Non-pigmented ciliary epithelial cell (primary cell): ENCODE data around the gene INPP5B.

Experiments used
- DNase-seq: peaks from one replicate; pipeline ENCODE4 v3.0.0-alpha.2; 2010; ENCODE audit warnings: low read depth

INPP5B gene

GRCh38 chr1:37872692-37873091 is 74.2 kb downstream of the INPP5B start:
- DNase-seq: no peak

- DNase-seq: no peak
Observed at GRCh38 chr1:37868466-37868865, 78.4 kb downstream of the INPP5B start.

- no peak for DNase-seq
Observed at GRCh38 chr1:37867784-37868183, 79.1 kb downstream of the INPP5B start.

- no peak for DNase-seq
Observed at GRCh38 chr1:37866491-37866890, 80.4 kb downstream of the INPP5B start.

- no peak for DNase-seq
Observed at GRCh38 chr1:37865348-37866120, 81.3 kb downstream of the INPP5B start.

GRCh38 chr1:37862330-37862729 is 84.5 kb downstream of the INPP5B start:
- DNase-seq: no peak

- no peak for DNase-seq
Observed at GRCh38 chr1:37861151-37861550, 85.7 kb downstream of the INPP5B start.

GRCh38 chr1:37860346-37860666 is 86.5 kb downstream of the INPP5B start:
- DNase-seq: no peak

GRCh38 chr1:37859507-37860345 is 87.1 kb downstream of the INPP5B start, which contains the start of gene MTF1:
MTF1 (minus strand) TSS chr1:37859592; CDS start chr1:37857658, 1,934 bp downstream.
- peak; percentile 84 for DNase-seq

- no peak for DNase-seq
Observed at GRCh38 chr1:37858931-37859506, 87.8 kb downstream of the INPP5B start.

GRCh38 chr1:37854406-37854805 is 92.4 kb downstream of the INPP5B start:
- no peak for DNase-seq

- DNase-seq: no peak
Observed at GRCh38 chr1:37853157-37853556, 93.7 kb downstream of the INPP5B start.

- no peak for DNase-seq
Observed at GRCh38 chr1:37851782-37852210, 95.1 kb downstream of the INPP5B start.

- DNase-seq: no peak
Observed at GRCh38 chr1:37851262-37851661, 95.6 kb downstream of the INPP5B start.

GRCh38 chr1:37850352-37850955 is 96.4 kb downstream of the INPP5B start:
- no peak for DNase-seq

GRCh38 chr1:37849480-37849879 is 97.4 kb downstream of the INPP5B start:
- no peak for DNase-seq

GRCh38 chr1:37846647-37847339 is 100.1 kb downstream of the INPP5B start:
- DNase-seq: no peak

- DNase-seq: no peak
Observed at GRCh38 chr1:37845786-37846185, 101.1 kb downstream of the INPP5B start.

- DNase-seq: no peak
Observed at GRCh38 chr1:37845049-37845646, 101.7 kb downstream of the INPP5B start.

GRCh38 chr1:37844536-37844935 is 102.3 kb downstream of the INPP5B start:
- DNase-seq: no peak

GRCh38 chr1:37841652-37842051 is 105.2 kb downstream of the INPP5B start:
- no peak for DNase-seq
